Stimulated activated CD8-positive, alpha-beta memory T cell treated with anti-CD3 and anti-CD28 coated beads, Interleukin-15, amount 100 ng/mL, for 24 hours (primary cell): ENCODE results near the gene ANKRD44.

Experiments
- DNase-seq: peaks from one replicate; pipeline ENCODE4 v3.0.0-alpha.2; 2020; ENCODE audit warnings: low read depth

Gene ANKRD44

GRCh38 chr2:197176522-197176921 is 134.1 kb downstream of the ANKRD44 start:
- DNase-seq: no peak

GRCh38 chr2:197174539-197175094 is 136.0 kb downstream of the ANKRD44 start:
- DNase-seq: no peak

GRCh38 chr2:197171582-197171981 is 139.0 kb downstream of the ANKRD44 start:
- DNase-seq: no peak

- no peak for DNase-seq
Measured at GRCh38 chr2:197170208-197170607, 140.4 kb downstream of the ANKRD44 start.

GRCh38 chr2:197168705-197169104 is 141.9 kb downstream of the ANKRD44 start:
- DNase-seq: peak; percentile 31

GRCh38 chr2:197167608-197168314 is 142.8 kb downstream of the ANKRD44 start:
- DNase-seq: no peak

GRCh38 chr2:197165020-197165419 is 145.6 kb downstream of the ANKRD44 start:
- no peak for DNase-seq

- no peak for DNase-seq
Measured at GRCh38 chr2:197164141-197164754, 146.3 kb downstream of the ANKRD44 start.

GRCh38 chr2:197163712-197164140 is 146.9 kb downstream of the ANKRD44 start:
- no peak for DNase-seq

- no peak for DNase-seq
Measured at GRCh38 chr2:197161774-197162173, 148.8 kb downstream of the ANKRD44 start.

GRCh38 chr2:197159661-197160211 is 150.8 kb downstream of the ANKRD44 start:
- no peak for DNase-seq

- DNase-seq: no peak
Measured at GRCh38 chr2:197158591-197159550, 151.7 kb downstream of the ANKRD44 start.

- no peak for DNase-seq
Measured at GRCh38 chr2:197157879-197158537, 152.6 kb downstream of the ANKRD44 start.

GRCh38 chr2:197156771-197157170 is 153.8 kb downstream of the ANKRD44 start:
- no peak for DNase-seq

GRCh38 chr2:197152451-197153228 is 157.9 kb downstream of the ANKRD44 start:
- DNase-seq: no peak

- DNase-seq: no peak
Measured at GRCh38 chr2:197149546-197149945, 161.0 kb downstream of the ANKRD44 start.

GRCh38 chr2:197148401-197148800 is 162.2 kb downstream of the ANKRD44 start:
- DNase-seq: no peak

GRCh38 chr2:197147942-197148341 is 162.6 kb downstream of the ANKRD44 start:
- no peak for DNase-seq

- DNase-seq: no peak
Measured at GRCh38 chr2:197146995-197147394, 163.6 kb downstream of the ANKRD44 start.

GRCh38 chr2:197145471-197146056 is 165.0 kb downstream of the ANKRD44 start:
- DNase-seq: no peak
